GM19455 (cell line): ENCODE results near the gene TOGARAM2.
"Not testable (repeated sequence)": the region's sequence is repeated elsewhere in the genome, so short reads cannot be mapped to it uniquely, and the experiment has no call there.

Experiments used
- ATAC-seq: cut with Tn5 transposase; IDR thresholded peaks from one replicate; pipeline ENCODE4 v1.9.1; 2021; ENCODE audit not compliant: unreplicated experiment

The TOGARAM2 gene

DNA sequence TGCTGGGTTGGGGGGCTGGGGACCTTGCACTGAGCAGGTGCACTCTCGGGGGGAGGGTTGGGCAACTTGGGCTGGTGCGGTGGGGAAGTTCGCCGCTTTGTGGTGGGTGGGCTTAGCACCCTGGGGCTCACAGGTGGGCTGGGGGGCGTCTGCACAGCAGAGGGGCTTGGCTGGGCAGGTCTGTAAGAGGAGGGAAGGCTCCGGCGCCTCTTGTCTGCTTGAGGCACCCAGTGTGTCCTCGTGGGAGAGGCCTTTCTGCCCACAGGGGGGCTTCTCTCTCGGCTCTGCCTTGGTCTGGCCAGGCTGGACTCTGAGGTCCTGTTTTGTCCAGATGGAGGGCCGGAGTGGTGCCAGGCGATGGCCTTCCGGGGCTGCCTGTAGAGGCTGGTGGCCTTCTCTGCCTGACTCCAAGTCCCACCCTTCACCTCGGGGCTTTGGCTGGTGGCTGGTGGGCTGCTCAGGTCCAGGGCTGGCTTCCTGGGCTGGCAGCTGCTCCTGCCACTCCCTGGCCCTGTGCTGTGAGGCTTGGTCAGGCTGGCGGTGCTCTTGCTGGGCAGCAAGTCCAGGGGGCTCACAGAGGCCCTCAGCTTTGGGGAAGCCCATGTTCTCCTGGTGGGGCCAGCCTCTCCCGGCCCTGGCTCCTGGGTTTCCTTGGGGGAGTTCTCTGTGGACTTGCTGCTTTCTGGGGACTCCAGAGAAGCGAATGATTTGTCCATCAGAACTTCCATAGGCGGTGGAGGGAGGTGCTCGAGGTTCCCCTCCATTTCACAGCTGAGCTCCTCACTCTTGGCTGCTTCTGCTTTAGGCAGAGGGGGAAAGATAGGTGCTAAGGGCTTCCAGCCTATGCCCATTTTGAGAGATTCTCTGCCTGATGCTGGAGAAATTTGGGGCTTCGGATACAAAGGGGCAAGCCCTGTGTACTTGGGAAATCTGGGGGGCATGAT lies 90.2 kb downstream of the TOGARAM2 start:
- ATAC-seq, result no peak

DNA sequence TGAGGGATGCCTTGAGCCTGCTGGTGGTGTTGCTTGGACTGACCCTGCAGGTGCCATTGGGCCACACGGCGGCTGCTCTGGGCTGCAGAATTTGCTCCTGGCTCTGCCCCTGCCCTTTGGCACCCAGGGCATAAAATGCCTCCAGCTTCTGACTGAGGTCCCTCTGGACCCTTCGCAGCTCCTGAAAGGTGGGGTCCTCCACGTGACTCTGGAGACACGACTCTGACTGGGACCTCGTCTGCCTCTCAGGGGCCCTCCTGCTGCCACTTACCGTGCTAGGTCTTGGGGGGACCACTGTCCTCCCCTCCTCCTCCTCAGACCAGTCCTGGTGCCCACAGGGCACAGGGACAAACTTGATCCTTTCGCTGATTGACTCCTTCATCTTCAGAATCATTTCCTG lies 91.2 kb downstream of the TOGARAM2 start:
- no peak for ATAC-seq

DNA sequence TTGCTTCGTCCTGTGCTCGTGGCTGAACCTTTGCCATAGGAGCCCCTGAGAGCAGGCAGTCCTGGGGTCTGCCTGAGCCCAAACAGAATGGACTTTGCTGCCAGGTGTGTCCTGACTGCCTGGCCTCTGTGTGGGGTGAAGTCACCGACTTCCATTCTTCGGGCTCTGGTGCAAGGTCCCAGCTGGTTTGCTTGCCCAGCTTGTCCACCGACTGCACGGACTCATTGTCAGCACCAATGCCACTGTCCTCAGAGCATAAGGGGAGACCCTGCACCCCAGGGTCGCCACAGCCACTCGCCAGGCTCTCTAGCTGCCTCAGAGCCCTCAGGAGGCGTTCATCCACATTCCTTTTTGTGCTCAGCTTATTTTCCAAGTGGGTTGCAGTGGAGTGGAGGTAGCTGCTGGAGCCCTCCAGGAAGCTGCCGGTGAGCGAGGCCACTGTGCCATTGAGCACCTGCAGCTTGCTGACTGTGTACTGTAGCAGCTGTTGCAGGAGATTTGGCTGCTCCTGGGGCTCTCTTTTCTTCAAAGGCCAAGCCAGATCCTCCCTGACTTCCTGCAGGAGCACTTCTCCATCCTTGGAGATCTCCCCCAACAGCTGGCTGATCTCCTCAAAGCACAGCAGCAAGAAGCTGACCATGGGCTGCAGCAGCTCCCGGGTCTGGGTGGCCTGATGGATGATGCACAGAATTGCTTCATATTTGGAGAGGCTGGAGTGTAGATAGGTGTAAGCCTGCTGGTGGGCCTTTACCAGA lies 92.0 kb downstream of the TOGARAM2 start:
- no peak for ATAC-seq

DNA sequence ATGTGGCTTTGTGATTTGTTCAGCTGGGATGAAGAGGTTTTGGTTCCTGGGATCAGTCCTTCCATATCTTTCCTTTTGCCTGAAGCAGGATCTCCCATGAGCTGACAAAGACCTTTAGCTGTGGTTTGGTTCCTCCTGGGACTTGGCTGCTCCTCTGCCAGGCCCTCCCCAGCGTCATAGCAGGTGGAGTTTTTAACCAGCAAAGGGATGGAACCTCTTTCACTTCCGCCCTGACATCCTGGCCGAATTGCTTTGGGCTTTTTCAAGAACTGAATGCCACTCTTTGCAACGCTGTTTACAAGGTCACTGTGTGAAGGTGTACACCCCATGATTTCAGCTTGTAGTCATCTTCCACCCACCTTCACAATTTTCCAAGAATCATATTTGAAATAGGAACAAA lies 92.8 kb downstream of the TOGARAM2 start:
- no peak for ATAC-seq

DNA sequence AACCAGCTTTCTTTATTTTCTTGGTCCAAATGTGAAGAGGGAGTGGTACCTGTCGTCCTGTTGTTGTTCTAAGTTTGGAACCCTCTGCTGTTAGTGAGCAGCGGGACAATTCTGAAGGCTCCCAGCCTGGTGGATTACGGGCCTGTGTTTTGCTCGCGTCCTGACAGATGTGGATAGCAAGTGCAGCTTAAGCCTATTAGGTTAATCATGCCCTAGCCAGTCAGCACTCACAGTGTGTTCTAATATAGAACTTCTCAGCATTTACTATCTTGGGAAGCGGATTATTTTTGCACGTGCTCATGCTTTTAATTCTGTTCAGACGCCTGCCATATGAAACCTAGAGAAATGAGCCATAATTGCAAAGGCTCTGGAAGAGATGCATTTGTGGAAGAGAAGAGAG lies 93.3 kb downstream of the TOGARAM2 start, which contains the start of gene PCARE:
TSS of gene PCARE (minus strand) at position 113 of the 400 bp plus-strand sequence. CDS start 262 bp downstream, outside the sequence.
- ATAC-seq, result no peak

DNA sequence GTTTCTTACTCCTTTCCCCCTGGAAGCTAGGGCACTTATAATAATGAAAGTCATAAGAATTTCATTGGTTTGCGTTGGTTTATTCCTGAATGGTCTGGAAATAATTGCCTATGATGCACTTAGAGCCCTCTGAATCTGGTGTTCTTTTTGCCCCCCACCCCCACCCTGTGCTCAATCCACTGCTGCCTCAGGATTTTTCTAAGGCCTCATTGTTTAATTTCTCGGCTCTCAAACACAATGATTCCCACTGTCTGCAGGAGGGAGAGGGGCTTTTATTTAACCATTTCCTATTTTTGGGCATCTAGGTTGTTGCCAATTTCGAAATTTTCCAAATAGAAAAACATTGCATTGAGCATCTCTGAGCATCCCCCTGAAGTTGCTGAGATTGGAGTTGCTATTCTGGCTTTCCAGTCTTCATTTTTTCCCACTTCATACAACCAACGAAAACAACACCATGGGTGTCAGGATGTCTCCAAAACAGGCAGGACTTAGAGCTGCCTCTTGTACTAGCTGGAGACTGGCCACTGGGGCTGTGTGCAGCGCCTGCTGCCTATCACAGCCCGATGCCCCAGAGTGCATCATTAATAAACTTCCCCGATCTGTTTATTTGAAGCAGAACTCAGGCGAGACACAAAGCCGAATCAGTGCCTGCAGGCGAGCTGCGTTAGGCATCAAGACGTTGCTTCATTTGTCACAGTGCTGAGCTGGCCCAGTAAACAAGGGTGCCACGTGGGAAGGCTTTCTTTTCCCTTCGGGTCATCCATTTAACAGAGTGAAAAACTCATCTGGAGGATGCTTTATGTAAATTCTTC lies 95.0 kb downstream of the TOGARAM2 start:
- ATAC-seq, result no peak

DNA sequence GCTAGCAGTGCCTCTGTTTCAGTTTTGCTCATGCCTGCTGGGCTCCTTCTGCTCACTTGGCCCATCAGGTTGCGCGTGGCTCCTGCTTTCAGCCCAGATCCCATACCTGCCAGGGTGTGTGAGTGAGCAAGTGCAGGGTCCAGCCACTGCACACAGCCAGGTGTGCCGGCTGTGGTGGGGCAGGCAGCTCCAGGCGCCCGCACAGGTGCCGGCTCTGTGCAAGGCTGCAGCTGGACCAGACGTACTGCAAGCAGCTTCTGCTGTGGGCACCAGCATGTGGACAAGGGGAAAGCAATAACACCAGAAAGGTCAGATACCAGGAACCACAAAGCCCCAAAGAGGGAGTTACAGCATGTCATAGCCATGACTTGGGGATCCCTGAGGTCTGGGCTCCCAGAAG lies 98.8 kb downstream of the TOGARAM2 start:
- no peak for ATAC-seq

DNA sequence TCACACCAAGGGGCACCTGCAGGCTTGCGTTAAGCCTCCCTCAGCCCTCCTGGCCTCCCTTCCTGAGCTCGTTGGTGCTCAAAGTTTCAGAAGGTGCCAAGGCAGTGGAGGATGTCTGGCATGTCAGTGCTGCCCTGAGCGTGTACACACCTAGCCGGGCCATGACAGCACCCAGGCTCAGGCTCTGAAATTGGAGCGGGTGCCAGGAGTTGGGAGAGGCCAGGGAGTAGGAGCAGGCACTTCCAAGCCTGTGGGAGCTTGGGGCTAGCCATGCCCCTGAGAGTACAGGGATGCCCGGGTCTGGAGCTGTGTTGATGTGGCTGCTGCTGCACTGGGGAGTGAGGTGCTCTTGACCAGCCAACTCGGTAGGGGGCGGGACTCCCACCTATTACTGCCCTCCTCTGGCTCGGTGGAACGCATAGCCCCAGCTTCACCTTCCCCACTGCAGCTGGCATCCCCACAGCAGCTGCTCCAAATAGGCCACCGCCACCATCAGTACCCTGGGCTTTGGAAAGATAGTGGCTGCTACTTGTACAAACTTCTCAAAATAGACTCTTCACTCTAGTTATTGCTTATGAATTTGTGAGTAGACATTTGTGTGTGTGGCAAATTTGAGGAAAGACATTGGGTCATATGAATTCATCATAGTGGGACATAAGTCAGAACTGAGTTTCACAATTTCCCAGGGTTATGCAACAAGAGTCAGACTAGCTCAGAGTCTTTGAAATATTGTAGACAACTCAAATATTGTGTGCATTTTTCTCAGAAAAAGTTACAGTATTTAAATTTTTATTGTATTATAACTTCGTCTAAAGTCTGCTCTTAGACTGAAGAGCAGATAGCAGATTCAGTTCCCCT lies 100.0 kb downstream of the TOGARAM2 start:
- ATAC-seq, result no peak

DNA sequence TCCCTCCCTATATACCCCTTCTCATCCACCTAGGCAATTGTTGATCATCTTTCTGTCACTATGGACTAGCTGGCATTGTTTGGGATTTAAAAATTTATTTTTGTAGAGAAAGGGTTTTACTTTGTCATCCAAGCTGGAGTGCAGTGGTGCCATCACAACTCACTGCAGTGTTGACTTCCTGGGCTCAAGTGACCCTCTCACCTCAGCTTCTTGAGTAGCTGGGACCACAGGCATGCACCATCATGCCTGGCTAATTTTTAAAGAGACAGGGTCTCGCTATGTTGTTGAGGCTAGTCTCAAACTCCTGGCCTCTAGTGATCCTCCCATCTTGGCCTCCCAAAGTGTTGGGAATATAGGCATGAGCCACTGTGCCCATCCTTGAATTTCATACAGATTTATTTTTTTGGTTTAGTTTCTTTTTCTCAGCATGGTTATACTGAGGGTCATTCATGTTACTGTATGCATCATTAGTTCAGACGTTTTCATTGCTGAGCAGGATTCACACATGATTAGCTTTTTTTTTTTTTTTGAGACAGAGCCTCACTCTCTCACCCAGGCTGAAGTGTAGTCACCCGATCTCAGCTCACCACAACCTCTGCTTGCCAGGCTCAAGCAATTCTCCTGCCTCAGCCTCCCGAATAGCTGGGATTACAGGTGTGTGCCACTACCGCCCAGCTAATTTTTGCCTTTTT lies 101.9 kb downstream of the TOGARAM2 start:
- no peak for ATAC-seq

DNA sequence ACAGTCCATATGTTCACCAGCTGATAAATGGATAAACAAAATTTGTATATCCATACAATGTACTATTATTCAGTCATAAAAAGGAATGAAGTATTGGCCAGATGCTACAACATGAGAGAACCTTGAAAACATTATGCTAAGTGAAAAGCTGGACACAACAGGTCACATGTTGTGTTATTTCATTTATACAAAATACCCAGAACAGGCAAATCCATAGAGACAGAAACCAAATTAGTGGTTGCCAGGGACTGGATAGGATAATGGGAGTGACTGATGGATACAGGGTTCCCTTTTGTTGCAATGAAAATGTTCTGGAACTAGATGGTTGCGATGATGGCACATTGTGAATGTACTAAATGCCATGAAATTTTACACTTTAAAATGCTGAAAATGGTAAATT lies 103.5 kb downstream of the TOGARAM2 start:
- ATAC-seq, result no peak

DNA sequence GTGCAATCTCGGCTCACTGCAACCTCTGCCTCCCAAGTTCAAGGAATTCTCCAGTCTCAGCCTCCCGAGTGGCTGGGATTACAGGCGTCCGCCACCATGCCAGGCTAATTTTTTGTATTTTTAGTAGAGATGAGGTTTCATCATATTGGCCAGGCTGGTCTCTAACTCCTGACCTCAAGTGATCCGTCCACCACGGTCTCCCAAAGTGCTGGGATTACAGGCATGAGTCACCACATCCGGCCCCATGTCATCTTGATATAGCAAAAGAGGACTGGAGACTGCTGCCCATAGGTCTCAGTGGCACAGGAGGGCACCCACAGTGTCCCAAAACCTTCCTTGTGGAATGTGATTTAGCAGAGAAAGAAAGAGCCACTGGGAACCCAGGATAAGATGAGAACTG lies 109.2 kb downstream of the TOGARAM2 start:
- not testable (repeated sequence) for ATAC-seq

DNA sequence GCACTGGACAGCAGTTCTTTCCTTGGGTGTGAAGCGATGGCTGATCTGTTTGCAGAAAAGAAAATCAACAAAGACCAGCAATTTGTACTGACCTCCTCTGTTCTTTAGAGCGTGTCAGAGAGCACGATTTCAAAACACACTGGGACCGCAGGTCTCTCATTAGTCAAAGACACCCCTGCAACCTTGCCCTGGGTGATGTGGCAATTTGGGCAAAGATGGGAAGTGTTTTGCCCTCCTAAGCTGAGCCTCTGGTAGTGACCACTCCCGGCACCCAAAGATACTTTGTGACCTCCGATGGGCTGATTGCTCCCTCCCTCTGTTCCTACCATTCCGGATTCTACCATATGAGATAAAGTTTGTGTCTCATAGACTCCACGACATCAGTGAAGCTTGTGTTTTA lies 115.9 kb downstream of the TOGARAM2 start:
- no peak for ATAC-seq

DNA sequence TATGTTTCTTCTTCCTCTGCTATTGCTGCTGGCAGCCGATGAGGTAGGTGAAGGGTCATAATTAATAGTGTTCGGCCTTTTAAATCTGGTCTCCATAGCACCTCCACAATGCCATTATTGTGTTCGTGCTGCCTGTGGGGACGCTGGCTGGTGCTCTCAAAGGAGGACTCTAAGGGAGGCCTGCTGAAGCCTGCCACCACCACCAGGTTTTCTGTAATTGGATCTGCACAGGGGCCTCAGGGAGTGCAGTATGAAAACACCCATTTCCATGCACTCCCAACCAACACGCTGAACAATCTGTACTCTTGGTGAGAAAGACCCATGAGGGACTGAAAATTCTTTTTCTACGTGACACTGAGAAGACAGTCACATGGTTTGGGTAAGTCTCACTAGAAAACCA lies 116.5 kb downstream of the TOGARAM2 start:
- no peak for ATAC-seq

DNA sequence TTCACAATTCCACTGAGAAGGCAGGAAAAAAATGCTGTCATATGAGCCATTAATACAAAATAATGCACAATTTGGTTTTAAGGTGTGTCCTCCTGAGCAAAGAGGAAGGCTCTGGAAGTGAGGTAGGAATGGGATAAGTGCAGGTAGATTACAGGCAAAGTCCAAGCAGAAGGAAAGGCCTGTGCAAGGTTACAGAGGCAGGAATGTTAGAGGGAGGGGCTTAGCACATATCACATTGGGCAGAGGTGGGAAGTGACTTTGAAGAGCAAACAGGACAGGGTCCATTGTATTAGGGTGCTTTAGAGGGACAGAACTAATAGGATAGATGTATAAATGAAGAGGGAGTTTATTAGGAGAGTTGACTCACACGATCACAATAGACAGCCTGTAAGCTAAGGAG lies 119.5 kb downstream of the TOGARAM2 start:
- ATAC-seq, result no peak
